ENCODE measurements around the gene ABTB1.

GRCh38 chr3:127691974-127692373 is 19.2 kb downstream of the ABTB1 start:
- TF ChIP-seq CTCF (IDR thresholded peaks at IDR 0.05) (no peak), POLR2A (IDR thresholded peaks at IDR 0.05) (no peak)
